Stimulated activated naive CD8-positive, alpha-beta T cell treated with anti-CD3 and anti-CD28 coated beads, Interleukin-15, Interleukin-2, amounts not matched to agents 100 ng/mL and 50 ng/mL, for 24 hours (primary cell): ENCODE measurements around the gene GYPC.
"Not testable (repeated sequence)": the region's sequence is repeated elsewhere in the genome, so short reads cannot be mapped to it uniquely, and the experiment has no call there.

ENCODE experiments used
- H3K27ac Mint-ChIP-seq: one replicate; pipeline ENCODE4 v1.8.0; 2021; ENCODE audit warnings: mild to moderate bottlenecking, mixed read lengths
- H3K27me3 Mint-ChIP-seq: one replicate; pipeline ENCODE4 v1.8.0; 2021; ENCODE audit warnings: mixed read lengths
- H3K36me3 Mint-ChIP-seq: one replicate; pipeline ENCODE4 v1.8.0; 2021; ENCODE audit warnings: low read depth, mixed read lengths
- H3K4me1 Mint-ChIP-seq: one replicate; pipeline ENCODE4 v1.8.0; 2021; ENCODE audit warnings: low read depth, mixed read lengths
- H3K4me3 Mint-ChIP-seq: one replicate; pipeline ENCODE4 v1.8.0; 2021; ENCODE audit warnings: mild to moderate bottlenecking, mixed read lengths
- H3K9me3 Mint-ChIP-seq: one replicate; pipeline ENCODE4 v1.8.0; 2021; ENCODE audit warnings: mixed read lengths

GYPC gene

GRCh38 chr2:126643972-126644371 is 12.0 kb upstream of the GYPC start:
- Mint-ChIP-seq H3K4me3 (no peak overlapping the region), H3K27me3 (no peaks in the 10 kb centered on the region), H3K36me3 (no peaks in the 10 kb centered on the region), H3K9me3 (no peaks in the 10 kb centered on the region), H3K4me1 (peaks cover 17% of the 10 kb centered on the region), H3K27ac (no peak overlapping the region)

- no peaks in the 10 kb centered on the region for H3K36me3 Mint-ChIP-seq
- no peaks in the 10 kb centered on the region for H3K27me3 Mint-ChIP-seq
- H3K4me1 Mint-ChIP-seq: peaks cover 17% of the 10 kb centered on the region
- H3K27ac Mint-ChIP-seq: peak overlapping the region; percentile 39
- H3K9me3 Mint-ChIP-seq: no peaks in the 10 kb centered on the region
- H3K4me3 Mint-ChIP-seq: no peak overlapping the region
Observed at GRCh38 chr2:126644630-126645191, 11.2 kb upstream of the GYPC start.

- no peaks in the 10 kb centered on the region for H3K27me3 Mint-ChIP-seq
- H3K9me3 Mint-ChIP-seq: no peaks in the 10 kb centered on the region
- H3K4me1 Mint-ChIP-seq: peaks cover 17% of the 10 kb centered on the region
- no peak overlapping the region for H3K27ac Mint-ChIP-seq
- no peaks in the 10 kb centered on the region for H3K36me3 Mint-ChIP-seq
- no peak overlapping the region for H3K4me3 Mint-ChIP-seq
Observed at GRCh38 chr2:126645211-126645618, 10.7 kb upstream of the GYPC start.

- H3K4me3 Mint-ChIP-seq: no peak overlapping the region
- peaks cover 7% of the 10 kb centered on the region for H3K9me3 Mint-ChIP-seq
- H3K36me3 Mint-ChIP-seq: no peaks in the 10 kb centered on the region
- no peak overlapping the region for H3K27ac Mint-ChIP-seq
- H3K4me1 Mint-ChIP-seq: peaks cover 17% of the 10 kb centered on the region
- no peaks in the 10 kb centered on the region for H3K27me3 Mint-ChIP-seq
Observed at GRCh38 chr2:126646026-126646425, 9.9 kb upstream of the GYPC start.

- not testable (repeated sequence) for H3K27me3 Mint-ChIP-seq, H3K27ac Mint-ChIP-seq, H3K9me3 Mint-ChIP-seq, H3K36me3 Mint-ChIP-seq, H3K4me3 Mint-ChIP-seq
- peaks cover 17% of the 10 kb centered on the region for H3K4me1 Mint-ChIP-seq
Observed at GRCh38 chr2:126647714-126648344, 8.1 kb upstream of the GYPC start.

GRCh38 chr2:126648345-126648786 is 7.6 kb upstream of the GYPC start:
- not testable (repeated sequence) for H3K27me3 Mint-ChIP-seq, H3K27ac Mint-ChIP-seq, H3K36me3 Mint-ChIP-seq, H3K9me3 Mint-ChIP-seq, H3K4me3 Mint-ChIP-seq
- peaks cover 17% of the 10 kb centered on the region for H3K4me1 Mint-ChIP-seq

GRCh38 chr2:126649101-126649500 is 6.9 kb upstream of the GYPC start:
- H3K27ac Mint-ChIP-seq: no peak overlapping the region
- H3K27me3 Mint-ChIP-seq: no peaks in the 10 kb centered on the region
- H3K36me3 Mint-ChIP-seq: no peaks in the 10 kb centered on the region
- H3K4me3 Mint-ChIP-seq: no peak overlapping the region
- H3K9me3 Mint-ChIP-seq: peaks cover 7% of the 10 kb centered on the region
- peaks cover 17% of the 10 kb centered on the region for H3K4me1 Mint-ChIP-seq

GRCh38 chr2:126650994-126651393 is 5.0 kb upstream of the GYPC start:
- peaks cover 7% of the 10 kb centered on the region for H3K9me3 Mint-ChIP-seq
- no peaks in the 10 kb centered on the region for H3K27me3 Mint-ChIP-seq
- H3K4me1 Mint-ChIP-seq: peaks cover 15% of the 10 kb centered on the region
- H3K4me3 Mint-ChIP-seq: no peak overlapping the region
- H3K36me3 Mint-ChIP-seq: no peaks in the 10 kb centered on the region
- no peak overlapping the region for H3K27ac Mint-ChIP-seq

- Mint-ChIP-seq H3K36me3 (peaks cover 7% of the 10 kb centered on the region), H3K4me3 (no peak overlapping the region), H3K27me3 (no peaks in the 10 kb centered on the region), H3K9me3 (peaks cover 7% of the 10 kb centered on the region), H3K27ac (no peak overlapping the region), H3K4me1 (peaks cover 20% of the 10 kb centered on the region)
Observed at GRCh38 chr2:126652323-126652891, 3.6 kb upstream of the GYPC start.

GRCh38 chr2:126653109-126653508 is 2.8 kb upstream of the GYPC start:
- Mint-ChIP-seq H3K4me1 (peaks cover 20% of the 10 kb centered on the region), H3K27ac (no peak overlapping the region), H3K4me3 (no peak overlapping the region), H3K27me3 (no peaks in the 10 kb centered on the region), H3K9me3 (peaks cover 7% of the 10 kb centered on the region), H3K36me3 (peaks cover 9% of the 10 kb centered on the region)

GRCh38 chr2:126653761-126654160 is 2.2 kb upstream of the GYPC start:
- Mint-ChIP-seq H3K9me3 (peaks cover 7% of the 10 kb centered on the region), H3K27me3 (no peaks in the 10 kb centered on the region), H3K36me3 (peaks cover 15% of the 10 kb centered on the region), H3K4me3 (no peak overlapping the region), H3K27ac (no peak overlapping the region), H3K4me1 (peaks cover 26% of the 10 kb centered on the region)

GRCh38 chr2:126655051-126655450 is 907 bp upstream of the GYPC start:
- H3K4me1 Mint-ChIP-seq: peaks cover 39% of the 10 kb centered on the region
- no peaks in the 10 kb centered on the region for H3K27me3 Mint-ChIP-seq
- peak overlapping the region; percentile 97 for H3K27ac Mint-ChIP-seq
- peaks cover 7% of the 10 kb centered on the region for H3K9me3 Mint-ChIP-seq
- H3K36me3 Mint-ChIP-seq: peaks cover 26% of the 10 kb centered on the region
- peak overlapping the region; percentile 93 for H3K4me3 Mint-ChIP-seq

- Mint-ChIP-seq H3K27ac (peak overlapping the region; percentile 99), H3K4me3 (peak overlapping the region; percentile 93), H3K27me3 (no peaks in the 10 kb centered on the region), H3K9me3 (no peaks in the 10 kb centered on the region), H3K36me3 (peaks cover 34% of the 10 kb centered on the region), H3K4me1 (peaks cover 54% of the 10 kb centered on the region)
Observed at GRCh38 chr2:126656431-126657147, 631 bp downstream of the GYPC start.

- Mint-ChIP-seq H3K9me3 (no peaks in the 10 kb centered on the region), H3K36me3 (peaks cover 38% of the 10 kb centered on the region), H3K4me1 (peaks cover 60% of the 10 kb centered on the region), H3K27ac (peak overlapping the region; percentile 99), H3K27me3 (no peaks in the 10 kb centered on the region), H3K4me3 (peak overlapping the region; percentile 93)
Observed at GRCh38 chr2:126657148-126657635, 1.2 kb downstream of the GYPC start.
